Natural killer cell (primary cell): ENCODE data around the gene FIZ1. TPM values are rescaled to one million over a fixed set of nuclear protein-coding genes. Genes with fewer than 3 reads are reported as not detected.

Source experiments
- ATAC-seq, 3 donors: fragments of 150-1000 bp in 2 of 3; fragments of 200-7000 bp in 1 of 3; cut with Tn5 transposase; 1 replicate in 1 of 3; 2 replicates in 2 of 3; pipeline ENCODE4 v1.10.0; 2021; ENCODE audit warnings: mild to moderate bottlenecking in 2 of 3, moderate library complexity in 2 of 3
- DNase-seq, 2 donors: peaks; one replicate each; pipeline versions ENCODE4 v3.0.0 to v3.0.0-alpha.2; 2013 to 2021; ENCODE audit warnings: mixed read lengths in 1 of 2
- H3K27ac ChIP-seq: one replicate; pipeline ENCODE4 v1.5.1; 2013; ENCODE audit warnings: mild to moderate bottlenecking, low read length
- H3K27me3 ChIP-seq: one replicate; pipeline ENCODE4 v1.6.1; 2013; ENCODE audit warnings: low read length; ENCODE audit not compliant: control insufficient read depth, insufficient read depth
- H3K36me3 ChIP-seq: one replicate; pipeline ENCODE4 v1.6.1; 2013; ENCODE audit warnings: low read length; ENCODE audit not compliant: control insufficient read depth, insufficient read depth
- H3K4me1 ChIP-seq: one replicate; pipeline ENCODE4 v1.6.1; 2013; ENCODE audit warnings: low read length; ENCODE audit not compliant: control insufficient read depth, insufficient read depth
- H3K4me3 ChIP-seq: one replicate; pipeline ENCODE4 v1.5.1; 2013; ENCODE audit warnings: low read length
- H3K9me3 ChIP-seq: one replicate; pipeline ENCODE4 v1.6.1; 2013; ENCODE audit warnings: low read length; ENCODE audit not compliant: control insufficient read depth, insufficient read depth
- H3K27ac Mint-ChIP-seq, 2 donors: one replicate each; pipeline ENCODE4 v1.8.0; 2022; ENCODE audit warnings: mild to moderate bottlenecking in 2 of 2, mixed read lengths in 2 of 2, moderate library complexity in 1 of 2
- H3K27me3 Mint-ChIP-seq, 2 donors: one replicate each; pipeline ENCODE4 v1.8.0; 2022; ENCODE audit warnings: low read depth in 2 of 2, mixed read lengths in 2 of 2
- H3K36me3 Mint-ChIP-seq: one replicate; pipeline ENCODE4 v1.8.0; 2022; ENCODE audit warnings: mixed read lengths
- H3K4me1 Mint-ChIP-seq, 2 donors: one replicate each; pipeline ENCODE4 v1.8.0; 2022; ENCODE audit warnings: mixed read lengths in 2 of 2
- H3K4me3 Mint-ChIP-seq: one replicate; pipeline ENCODE4 v1.8.0; 2022; ENCODE audit warnings: mild to moderate bottlenecking, moderate library complexity, mixed read lengths
- H3K9me3 Mint-ChIP-seq, 2 donors: one replicate each; pipeline ENCODE4 v1.8.0; 2022; ENCODE audit warnings: mixed read lengths in 2 of 2
- WGBS: methylation state at CpG from one replicate; pipeline ENCODE4 v1.1.7; 2013; ENCODE audit warnings: missing lambda C conversion rate; ENCODE audit not compliant: insufficient coverage; 5-methylcytosine and 5-hydroxymethylcytosine counted together
- intact Hi-C: fragments of 100-400 bp; cut with micrococcal nuclease; formaldehyde crosslinking; loops from one replicate; pipeline ENCODE4 v1.14.2; 2022
- total RNA-seq, 4 donors: library from RNA; stranded (reverse); fragments of 120-200 nt in 1 of 4; gene quantifications; one replicate each; pipeline versions ENCODE4 v1.2.3 to v1.2.4, GENCODE V29; 2013 to 2022
- TF ChIP-seq, protein P1 (sequence below): fragments of 200-600 bp; IDR thresholded peaks from one replicate; pipeline ENCODE4 v1.8.0; 2022; ENCODE audit warnings: antibody characterized with exemption

The FIZ1 gene
- total RNA-seq, 3 donors from 2014 or later (not counting 1 experiment from before 2014, with no cell fraction given) = 8.5 to 18.2 (median 10.3) TPM

DNA sequence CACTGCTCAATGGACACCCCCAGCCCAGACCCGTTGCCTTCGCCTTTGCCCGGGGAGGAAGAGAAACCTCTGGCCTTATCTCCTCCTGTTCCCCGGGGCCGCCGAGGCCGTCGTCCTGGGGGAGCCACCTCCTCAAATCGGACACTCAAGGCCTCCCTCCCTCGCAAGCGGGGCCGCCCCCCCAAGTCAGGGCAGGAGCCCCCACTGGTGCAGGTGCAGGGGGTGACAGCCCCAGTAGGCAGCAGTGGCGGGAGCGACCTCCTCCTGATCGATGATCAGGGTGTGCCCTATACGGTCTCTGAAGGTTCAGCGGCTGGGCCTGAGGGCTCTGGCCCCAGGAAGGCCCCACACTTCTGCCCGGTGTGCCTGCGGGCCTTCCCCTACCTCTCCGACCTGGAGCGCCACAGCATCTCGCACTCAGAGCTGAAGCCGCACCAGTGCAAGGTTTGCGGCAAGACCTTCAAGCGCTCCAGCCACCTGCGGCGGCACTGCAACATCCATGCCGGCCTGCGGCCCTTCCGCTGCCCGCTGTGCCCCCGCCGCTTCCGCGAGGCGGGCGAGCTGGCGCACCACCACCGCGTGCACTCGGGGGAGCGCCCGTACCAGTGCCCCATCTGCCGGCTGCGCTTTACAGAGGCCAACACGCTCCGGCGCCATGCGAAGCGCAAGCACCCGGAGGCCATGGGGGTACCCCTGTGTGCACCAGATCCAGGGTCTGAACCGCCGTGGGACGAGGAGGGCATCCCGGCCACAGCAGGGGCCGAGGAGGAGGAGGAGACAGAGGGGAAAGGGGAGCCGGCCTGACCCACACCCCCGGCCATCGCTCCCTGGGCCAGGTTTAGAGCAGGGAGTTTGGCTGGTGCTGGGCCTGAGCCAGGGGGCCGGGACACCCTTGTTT lies 3.0 kb upstream of the FIZ1 start:
- TF ChIP-seq, protein P1, sequence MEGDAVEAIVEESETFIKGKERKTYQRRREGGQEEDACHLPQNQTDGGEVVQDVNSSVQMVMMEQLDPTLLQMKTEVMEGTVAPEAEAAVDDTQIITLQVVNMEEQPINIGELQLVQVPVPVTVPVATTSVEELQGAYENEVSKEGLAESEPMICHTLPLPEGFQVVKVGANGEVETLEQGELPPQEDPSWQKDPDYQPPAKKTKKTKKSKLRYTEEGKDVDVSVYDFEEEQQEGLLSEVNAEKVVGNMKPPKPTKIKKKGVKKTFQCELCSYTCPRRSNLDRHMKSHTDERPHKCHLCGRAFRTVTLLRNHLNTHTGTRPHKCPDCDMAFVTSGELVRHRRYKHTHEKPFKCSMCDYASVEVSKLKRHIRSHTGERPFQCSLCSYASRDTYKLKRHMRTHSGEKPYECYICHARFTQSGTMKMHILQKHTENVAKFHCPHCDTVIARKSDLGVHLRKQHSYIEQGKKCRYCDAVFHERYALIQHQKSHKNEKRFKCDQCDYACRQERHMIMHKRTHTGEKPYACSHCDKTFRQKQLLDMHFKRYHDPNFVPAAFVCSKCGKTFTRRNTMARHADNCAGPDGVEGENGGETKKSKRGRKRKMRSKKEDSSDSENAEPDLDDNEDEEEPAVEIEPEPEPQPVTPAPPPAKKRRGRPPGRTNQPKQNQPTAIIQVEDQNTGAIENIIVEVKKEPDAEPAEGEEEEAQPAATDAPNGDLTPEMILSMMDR = no peak
- Histone ChIP-seq H3K27me3 (no peaks in the 10 kb centered on the region), H3K9me3 (no peaks in the 10 kb centered on the region), H3K4me1 (peaks cover 43% of the 10 kb centered on the region), H3K36me3 (no peaks in the 10 kb centered on the region), H3K4me3 (no peak overlapping the region), H3K27ac (no peak overlapping the region)
- WGBS = 97% methylated on average over 60 of the region's 60 CpGs
- intact Hi-C loops = no loop called here
- ATAC-seq = no peak
- Mint-ChIP-seq H3K4me3 (peak overlapping the region; percentile 47), H3K36me3 (no peaks in the 10 kb centered on the region), H3K27me3 (no peaks in the 10 kb centered on the region), H3K9me3 (no peaks in the 10 kb centered on the region), H3K27ac (peak overlapping the region in 1 of 2 donors; percentile 99), H3K4me1 (peaks cover 46 to 63% of the 10 kb centered on the region in 2 donors)
- DNase-seq = no peak

DNA sequence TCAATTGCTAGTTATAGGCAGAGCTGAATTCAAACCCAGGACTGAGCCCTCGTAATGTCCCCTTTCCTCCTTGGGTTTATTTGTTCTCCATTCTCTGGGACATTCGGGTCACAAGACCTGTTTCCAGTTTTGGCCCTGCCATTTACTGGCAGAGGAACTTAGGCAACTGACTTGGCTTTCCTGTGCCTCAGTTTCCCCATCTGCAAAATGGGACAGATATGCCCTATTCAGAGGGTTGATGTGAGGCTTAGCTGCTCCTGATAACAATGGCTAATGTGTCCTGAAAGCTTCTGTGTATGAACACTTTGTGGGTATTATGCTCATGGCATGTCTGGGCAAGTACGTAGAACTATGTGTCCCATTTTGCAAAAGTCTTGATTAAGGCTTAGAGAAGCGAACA lies 1.8 kb upstream of the FIZ1 start:
- Mint-ChIP-seq H3K36me3 (no peaks in the 10 kb centered on the region), H3K27ac (peak overlapping the region; percentile 86 to 99), H3K9me3 (no peaks in the 10 kb centered on the region), H3K27me3 (no peaks in the 10 kb centered on the region), H3K4me1 (peaks cover 34 to 50% of the 10 kb centered on the region in 2 donors), H3K4me3 (peak overlapping the region; percentile 96)
- Histone ChIP-seq H3K36me3 (peaks cover 4% of the 10 kb centered on the region), H3K4me1 (peaks cover 34% of the 10 kb centered on the region), H3K27me3 (no peaks in the 10 kb centered on the region), H3K9me3 (no peaks in the 10 kb centered on the region), H3K27ac (peak overlapping the region; percentile 57), H3K4me3 (peak overlapping the region; percentile 48)
- intact Hi-C loops = no loop called here
- ATAC-seq = no peak
- TF ChIP-seq, protein P1 = no peak
- 82% methylated on average over 4 of the region's 4 CpGs for WGBS
- DNase-seq = no peak

DNA sequence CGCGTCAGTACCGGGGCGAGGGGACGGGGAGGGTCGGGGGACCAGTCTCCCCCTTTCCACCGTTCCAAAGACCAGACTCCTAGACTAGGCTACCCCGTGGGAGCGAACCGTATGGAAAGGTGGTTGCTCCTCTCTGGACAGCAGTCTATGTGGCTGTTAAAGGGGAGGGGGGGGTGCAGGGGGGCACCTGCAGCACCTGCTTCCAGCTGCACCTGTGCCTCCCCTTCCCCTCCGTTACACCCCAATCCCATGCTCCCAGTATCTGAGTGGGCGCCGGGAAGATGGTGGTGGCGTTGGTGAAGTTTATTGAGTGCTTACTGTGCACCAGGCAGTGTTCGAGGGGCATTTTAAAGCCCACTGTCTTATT lies 1.3 kb upstream of the FIZ1 start:
- Histone ChIP-seq H3K9me3 (no peaks in the 10 kb centered on the region), H3K4me3 (peak overlapping the region; percentile 48), H3K4me1 (peaks cover 29% of the 10 kb centered on the region), H3K27me3 (no peaks in the 10 kb centered on the region), H3K36me3 (peaks cover 4% of the 10 kb centered on the region), H3K27ac (peak overlapping the region; percentile 57)
- peak overlapping the region; percentile 86 to 99 for H3K27ac Mint-ChIP-seq
- DNase-seq (no peak), ATAC-seq (no peak)
- H3K27me3 Mint-ChIP-seq = no peaks in the 10 kb centered on the region
- WGBS = 6% methylated on average over 11 of the region's 15 CpGs
- intact Hi-C loops = no loop called here
- H3K4me3 Mint-ChIP-seq = peak overlapping the region; percentile 96
- no peaks in the 10 kb centered on the region for H3K36me3 Mint-ChIP-seq
- H3K4me1 Mint-ChIP-seq = peaks cover 29 to 46% of the 10 kb centered on the region in 2 donors
- TF ChIP-seq, protein P1 = no peak
- no peaks in the 10 kb centered on the region for H3K9me3 Mint-ChIP-seq
